ENCODE results near the gene RALBP1.

The RALBP1 gene

GRCh38 chr18:9577361-9577760, 102.0 kb downstream of the RALBP1 start:
- in situ Hi-C loops (cut with MboI; ENCODE audit: low sequenced_read_pairs) = no loop called here
- H3K4me3 ChIP-seq = no peak overlapping the region
- H3K27me3 ChIP-seq (ENCODE audit: low read depth) = no peaks in the 10 kb centered on the region
- H3K9me3 ChIP-seq = no peaks in the 10 kb centered on the region
- H3K36me3 ChIP-seq (replicated peaks) = peaks cover 8% of the 10 kb centered on the region
- peaks cover 50% of the 10 kb centered on the region for H3K4me1 ChIP-seq
- DNase-seq (ENCODE audit: low spot score in 2 of 2) = peak in 1 of 2 experiments; percentile 33

- in situ Hi-C loops (cut with MboI; ENCODE audit: low sequenced_read_pairs) = no loop called here
- Histone ChIP-seq H3K27me3 (ENCODE audit: low read depth) (no peaks in the 10 kb centered on the region), H3K4me1 (peaks cover 50% of the 10 kb centered on the region), H3K36me3 (replicated peaks) (peaks cover 12% of the 10 kb centered on the region), H3K9me3 (no peaks in the 10 kb centered on the region), H3K4me3 (no peak overlapping the region)
- DNase-seq (ENCODE audit: low spot score in 2 of 2) = peak in 1 of 2 experiments; percentile 18
Observed at GRCh38 chr18:9578306-9578705, 103.0 kb downstream of the RALBP1 start.

GRCh38 chr18:9581667-9582066, 106.4 kb downstream of the RALBP1 start:
- H3K36me3 ChIP-seq (replicated peaks) = peaks cover 19% of the 10 kb centered on the region
- H3K4me3 ChIP-seq = no peak overlapping the region
- in situ Hi-C loops (cut with MboI; ENCODE audit: low sequenced_read_pairs) = no loop called here

GRCh38 chr18:9586814-9587213, 111.5 kb downstream of the RALBP1 start:
- Histone ChIP-seq H3K36me3 (replicated peaks) (peaks cover 31% of the 10 kb centered on the region), H3K27me3 (ENCODE audit: low read depth) (no peaks in the 10 kb centered on the region), H3K4me1 (peaks cover 5% of the 10 kb centered on the region), H3K9me3 (no peaks in the 10 kb centered on the region), H3K4me3 (no peak overlapping the region)
- no peak for DNase-seq (ENCODE audit: low spot score in 2 of 2)
- in situ Hi-C loops (cut with MboI; ENCODE audit: low sequenced_read_pairs) = no loop called here

More at GRCh38 chr18:9581667-9582066, 106.4 kb downstream of the RALBP1 start:
- no peak for DNase-seq (ENCODE audit: low spot score in 2 of 2)
- Histone ChIP-seq H3K27me3 (ENCODE audit: low read depth) (no peaks in the 10 kb centered on the region), H3K9me3 (no peaks in the 10 kb centered on the region), H3K4me1 (peaks cover 34% of the 10 kb centered on the region)
